Measurements from ENCODE around the gene SCAF11.

GRCh38 chr12:45948546-45948945 lies 41.8 kb downstream of the SCAF11 start:
- no peak for TF ChIP-seq CTCF (conservative IDR thresholded peaks at IDR 0.05)
- no peak for TF ChIP-seq ZFX (IDR thresholded peaks at IDR 0.05)
